HTR-8/SVneo (cell line): Measurements from ENCODE around the gene TRPM2.
"Not testable (repeated sequence)": the region's sequence is repeated elsewhere in the genome, so short reads cannot be mapped to it uniquely, and the experiment has no call there.

Experiments
- DNase-seq: peaks from one replicate; pipeline ENCODE4 v3.0.0; 2011; ENCODE audit warnings: low spot score, mixed read lengths; ENCODE audit not compliant: insufficient read length
- FAIRE-seq: peaks from 2 replicates; lab custom pipeline; 2011; peaks lifted over from hg19 to GRCh38; lab: Jason Lieb, UNC

The TRPM2 gene

DNA sequence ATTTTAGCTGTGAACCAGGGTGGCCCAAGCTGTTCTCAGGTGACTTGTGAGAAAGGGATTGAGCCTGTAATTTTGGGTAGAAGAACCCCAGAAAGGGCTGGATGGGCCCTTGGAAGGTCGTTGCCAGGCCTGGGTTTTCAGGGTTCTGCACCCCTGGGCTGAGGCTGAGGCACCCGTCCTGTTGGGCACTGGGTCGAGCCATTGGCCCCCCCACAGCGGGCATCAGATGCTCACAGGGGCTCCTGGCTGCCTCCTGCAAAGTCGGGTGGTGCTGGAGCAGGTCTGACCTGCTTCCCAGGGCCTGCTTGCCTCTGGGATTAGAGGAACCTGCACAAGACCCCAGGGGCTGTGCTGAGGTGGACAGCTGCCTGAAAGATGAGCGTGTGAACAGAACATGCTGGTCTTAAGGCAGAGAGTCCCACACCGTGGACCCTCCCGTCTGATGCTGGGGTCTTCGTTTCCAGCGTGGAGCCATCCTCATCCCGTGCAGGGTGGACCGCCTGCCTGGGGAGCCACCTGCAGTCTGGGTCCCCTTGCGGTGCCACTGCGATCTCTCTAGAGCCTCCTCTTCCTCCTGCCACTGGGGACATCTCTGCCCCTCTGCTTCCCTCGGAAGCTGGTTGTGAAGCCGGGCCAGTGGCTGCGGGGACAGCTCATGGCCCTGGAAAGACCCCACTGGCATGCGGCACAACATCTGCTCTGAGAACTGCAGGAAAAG is 1.7 kb upstream of the TRPM2 start:
- DNase-seq: no peak
- no peak for FAIRE-seq

DNA sequence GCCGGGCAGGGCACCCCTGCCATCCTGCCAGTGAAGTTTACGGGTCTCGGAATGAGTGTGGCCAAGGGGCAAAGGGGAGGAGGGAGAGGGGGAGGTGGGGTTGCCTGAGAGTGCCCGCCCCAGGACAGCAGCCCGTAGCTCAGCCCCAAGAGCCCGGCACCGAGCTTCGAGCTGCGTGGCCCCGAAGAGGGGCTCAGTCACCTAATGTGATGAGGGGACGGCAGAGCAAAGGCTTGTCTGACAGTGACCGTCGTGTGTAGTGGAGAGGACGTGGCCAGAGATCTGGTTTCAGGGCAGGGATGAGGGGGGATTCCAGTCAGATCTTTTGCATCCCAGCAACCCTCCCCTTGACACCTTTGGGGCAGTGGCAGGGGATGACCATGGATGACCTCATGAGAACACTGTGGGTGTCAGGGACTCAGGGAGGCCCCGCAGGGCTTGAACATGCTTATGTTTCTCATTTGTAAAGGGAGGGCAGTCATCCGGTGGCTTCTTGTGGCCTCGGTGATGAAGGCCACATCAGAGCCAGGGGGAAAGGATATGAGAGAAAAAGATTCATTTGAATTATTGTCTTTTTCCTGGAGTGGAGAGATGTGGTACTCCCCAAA is 1.1 kb upstream of the TRPM2 start:
- FAIRE-seq: no peak
- DNase-seq: no peak

GRCh38 chr21:44354001-44354405 is 582 bp downstream of the TRPM2 start:
- DNase-seq (no peak), FAIRE-seq (no peak)

GRCh38 chr21:44354775-44355771 is 1.7 kb downstream of the TRPM2 start:
- DNase-seq: no peak
- no peak for FAIRE-seq

DNA sequence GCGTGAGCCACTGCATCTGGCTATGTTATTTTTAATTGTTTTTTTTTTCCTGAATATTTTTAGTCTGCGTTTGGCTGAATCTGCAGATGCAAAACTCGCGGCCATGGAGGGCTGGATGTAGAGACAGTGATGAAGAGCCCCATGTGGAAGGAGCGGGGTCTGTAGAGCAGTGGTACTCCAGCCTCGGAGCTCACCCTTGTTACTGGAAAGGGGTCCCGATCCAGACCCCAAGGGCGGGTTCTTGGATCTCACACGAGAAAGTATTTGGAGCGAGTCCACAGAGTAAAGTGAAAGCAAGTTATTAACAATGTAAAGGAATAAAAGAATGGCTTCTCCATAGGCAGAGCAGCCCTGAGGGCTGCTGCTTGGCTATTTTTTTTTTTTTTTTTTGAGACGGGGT is 2.7 kb downstream of the TRPM2 start:
- no peak for FAIRE-seq
- no peak for DNase-seq

GRCh38 chr21:44356636-44357035 is 3.2 kb downstream of the TRPM2 start:
- FAIRE-seq (no peak), DNase-seq (no peak)

DNA sequence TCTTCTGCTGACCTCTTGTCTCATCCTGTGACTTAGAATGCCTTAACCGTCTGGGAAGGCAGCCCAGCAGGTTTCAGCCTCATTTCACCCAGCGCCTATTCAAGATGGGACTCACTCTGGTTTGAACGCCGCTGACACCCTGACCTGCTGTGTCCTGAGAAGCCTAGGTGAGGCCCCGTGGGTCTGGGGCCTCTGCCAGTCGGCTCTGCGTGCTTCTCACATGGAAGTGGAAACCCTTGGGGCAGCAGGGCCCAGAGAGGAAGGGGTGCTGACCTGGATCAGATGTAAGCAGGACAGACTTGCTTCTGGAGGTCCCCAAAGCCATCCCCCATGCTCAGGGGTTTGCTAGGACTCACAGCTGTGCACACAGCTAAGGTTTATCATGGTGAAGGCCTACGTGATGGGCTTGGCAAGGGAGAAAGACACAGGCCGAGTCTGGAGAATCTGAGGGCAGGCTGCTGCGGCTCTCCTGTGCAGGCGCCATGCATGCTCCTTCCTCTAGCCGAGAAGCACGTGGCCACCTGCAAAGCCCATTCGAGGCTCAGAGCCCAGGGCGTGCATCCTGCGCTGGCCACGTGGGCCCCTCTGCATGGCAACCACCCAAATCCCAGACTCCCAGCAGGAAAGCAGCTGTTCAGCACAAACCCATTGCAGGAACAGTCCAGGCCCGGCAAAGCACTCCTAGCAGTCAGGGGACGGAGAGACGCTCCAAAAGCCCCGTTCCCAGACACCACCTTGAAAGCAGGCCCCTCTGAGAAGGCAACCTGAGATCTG is 3.8 kb downstream of the TRPM2 start:
- FAIRE-seq (no peak), DNase-seq (no peak)

DNA sequence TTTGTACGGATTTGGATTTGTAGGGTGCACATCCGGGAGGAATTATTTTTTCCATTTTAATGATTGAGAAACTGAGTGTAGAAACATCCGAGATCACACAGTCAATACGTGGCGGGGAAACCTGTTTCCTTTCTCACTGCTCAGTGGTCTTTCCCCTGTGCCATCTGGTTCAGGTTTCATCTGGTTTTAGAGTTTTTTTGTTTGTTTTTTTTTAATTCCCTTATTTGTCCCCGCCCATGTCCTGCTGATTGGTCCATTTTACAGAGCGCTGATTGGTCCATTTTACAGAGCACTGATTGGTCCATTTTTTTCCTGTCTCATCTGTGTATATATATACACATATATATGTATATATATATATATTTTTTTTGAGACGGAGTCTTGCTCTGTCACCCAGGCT is 6.0 kb downstream of the TRPM2 start:
- DNase-seq (no peak), FAIRE-seq (no peak)

DNA sequence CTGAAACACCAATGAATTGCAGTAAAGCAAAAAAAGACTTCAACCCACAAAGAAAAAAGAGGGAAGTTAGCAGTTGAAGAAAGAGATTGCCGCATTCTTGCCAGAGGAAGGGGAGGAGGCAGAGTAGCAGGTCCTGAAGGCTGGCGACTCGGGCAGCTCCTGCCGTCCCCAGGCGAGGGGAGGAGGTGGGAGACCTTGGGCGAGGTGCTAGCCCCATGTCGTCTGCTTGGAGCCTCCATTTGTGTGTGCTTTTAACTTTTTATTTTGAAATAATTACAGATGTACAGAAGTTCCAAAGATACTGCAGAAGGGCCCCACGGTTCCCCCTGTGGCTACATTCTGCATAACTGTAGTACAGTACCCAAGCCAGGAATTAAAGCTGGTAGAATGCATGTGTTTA is 6.7 kb downstream of the TRPM2 start:
- FAIRE-seq (no peak), DNase-seq (no peak)

GRCh38 chr21:44361903-44362302 is 8.5 kb downstream of the TRPM2 start:
- FAIRE-seq, DNase-seq: not testable (repeated sequence)

GRCh38 chr21:44363278-44363677 is 9.9 kb downstream of the TRPM2 start:
- no peak for DNase-seq
- FAIRE-seq: no peak

GRCh38 chr21:44364151-44365053 is 11.0 kb downstream of the TRPM2 start:
- DNase-seq (no peak), FAIRE-seq (no peak)

- no peak for FAIRE-seq
Observed at GRCh38 chr21:44365251-44365966, 12.0 kb downstream of the TRPM2 start.

GRCh38 chr21:44365967-44366585 is 12.7 kb downstream of the TRPM2 start:
- FAIRE-seq: no peak
- no peak for DNase-seq

More at GRCh38 chr21:44365251-44365966, 12.0 kb downstream of the TRPM2 start:
- no peak for DNase-seq

DNA sequence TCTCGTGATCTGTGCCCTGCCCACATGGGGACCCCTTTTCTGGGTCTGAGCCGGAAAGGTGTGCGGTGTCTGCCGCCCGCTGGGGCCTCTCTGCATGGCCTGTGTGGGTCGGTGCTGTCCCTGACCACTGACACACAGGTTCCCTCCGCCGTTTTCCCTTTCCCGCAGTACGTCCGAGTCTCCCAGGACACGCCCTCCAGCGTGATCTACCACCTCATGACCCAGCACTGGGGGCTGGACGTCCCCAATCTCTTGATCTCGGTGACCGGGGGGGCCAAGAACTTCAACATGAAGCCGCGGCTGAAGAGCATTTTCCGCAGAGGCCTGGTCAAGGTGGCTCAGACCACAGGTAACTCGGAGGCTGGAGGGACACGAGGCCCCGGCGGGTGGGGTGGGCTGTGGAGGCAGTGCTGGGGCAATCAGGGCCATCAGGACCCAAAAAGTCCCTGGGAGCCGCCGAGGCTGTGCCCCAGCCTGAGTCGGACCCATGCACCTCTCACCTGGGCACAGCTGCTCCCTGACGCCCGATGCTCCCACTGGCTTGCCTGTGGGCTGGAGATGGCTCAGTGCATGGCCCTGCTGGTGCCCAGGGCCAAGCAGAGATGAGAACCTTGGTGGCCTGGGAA is 13.3 kb downstream of the TRPM2 start:
- no peak for FAIRE-seq
- no peak for DNase-seq

DNA sequence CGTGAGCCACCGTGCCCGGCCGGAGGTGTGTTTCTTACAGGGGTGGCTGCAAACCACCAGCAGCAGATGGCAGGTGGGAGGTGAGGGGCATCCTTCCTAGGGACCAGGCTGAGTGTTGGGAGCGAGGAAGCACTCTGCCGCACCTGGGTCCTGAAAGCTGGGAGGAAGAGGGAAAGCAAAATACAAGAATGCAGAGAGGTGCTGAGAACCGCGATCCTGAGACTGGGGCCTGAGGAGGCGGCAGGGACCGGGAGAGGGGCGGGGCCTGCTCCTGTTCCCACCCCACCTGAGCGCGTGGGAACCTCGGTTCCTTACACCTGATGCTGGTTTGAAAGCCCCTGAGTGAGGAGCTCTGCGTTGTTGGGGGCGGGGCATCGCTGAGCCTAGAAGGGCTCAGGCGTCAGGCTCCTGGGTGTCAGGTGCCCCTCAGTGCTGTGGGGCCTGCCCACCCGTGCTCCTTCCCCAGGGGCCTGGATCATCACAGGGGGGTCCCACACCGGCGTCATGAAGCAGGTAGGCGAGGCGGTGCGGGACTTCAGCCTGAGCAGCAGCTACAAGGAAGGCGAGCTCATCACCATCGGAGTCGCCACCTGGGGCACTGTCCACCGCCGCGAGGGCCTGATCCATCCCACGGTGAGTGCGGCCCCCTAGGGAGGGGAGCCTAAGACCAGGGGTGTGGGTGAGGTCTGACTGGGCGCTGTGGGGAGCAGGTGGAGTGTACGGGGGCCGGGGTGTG is 15.5 kb downstream of the TRPM2 start:
- FAIRE-seq (no peak), DNase-seq (no peak)
